GM19455 (cell line): Measurements from ENCODE around the gene B3GNT3.

Source experiments
- ATAC-seq: cut with Tn5 transposase; IDR thresholded peaks from one replicate; pipeline ENCODE4 v1.9.1; 2021; ENCODE audit not compliant: unreplicated experiment

Gene B3GNT3

GRCh38 chr19:17832443-17833208, 37.7 kb downstream of the B3GNT3 start:
- no peak for ATAC-seq

GRCh38 chr19:17834350-17835181, 39.6 kb downstream of the B3GNT3 start:
- ATAC-seq, result no peak

DNA sequence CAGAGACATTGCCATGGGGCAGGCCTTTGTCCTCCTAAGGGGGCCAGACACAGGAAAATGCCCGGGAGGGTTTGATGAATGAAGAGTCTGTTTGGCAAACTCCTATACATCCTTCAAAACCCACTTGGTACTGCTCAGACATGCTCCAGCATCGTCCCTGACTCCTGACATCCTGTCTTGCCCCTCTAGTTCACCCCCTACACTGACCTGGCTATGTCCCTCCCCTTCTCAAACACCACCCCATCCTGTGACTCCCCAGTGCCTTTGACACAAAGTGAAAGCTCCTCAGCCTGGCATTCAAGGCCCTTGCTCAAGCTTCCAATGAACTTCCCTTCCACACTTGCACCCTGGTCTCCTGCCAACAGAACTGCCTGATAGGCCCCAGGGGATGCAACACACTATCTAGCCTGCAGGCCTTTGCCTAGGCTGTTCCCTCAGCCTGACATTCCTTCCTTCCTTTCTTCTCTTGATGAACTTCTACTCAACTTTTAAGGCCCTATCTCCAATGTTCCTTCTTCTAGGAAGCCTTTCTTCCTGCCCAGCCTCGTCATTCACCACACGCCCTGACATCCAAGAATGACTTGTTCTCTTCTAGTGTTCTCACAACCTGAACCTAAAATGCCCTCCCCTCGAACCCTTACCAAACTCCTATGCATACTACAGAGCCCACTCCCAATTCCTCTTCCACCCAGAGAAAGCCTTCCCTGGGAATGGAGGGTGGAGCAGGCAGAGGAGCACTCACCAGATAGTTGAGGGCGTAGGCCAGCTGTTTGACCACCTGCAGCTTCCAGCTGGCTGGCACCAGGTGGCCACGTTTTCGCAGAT, 40.5 kb downstream of the B3GNT3 start:
- no peak for ATAC-seq

DNA sequence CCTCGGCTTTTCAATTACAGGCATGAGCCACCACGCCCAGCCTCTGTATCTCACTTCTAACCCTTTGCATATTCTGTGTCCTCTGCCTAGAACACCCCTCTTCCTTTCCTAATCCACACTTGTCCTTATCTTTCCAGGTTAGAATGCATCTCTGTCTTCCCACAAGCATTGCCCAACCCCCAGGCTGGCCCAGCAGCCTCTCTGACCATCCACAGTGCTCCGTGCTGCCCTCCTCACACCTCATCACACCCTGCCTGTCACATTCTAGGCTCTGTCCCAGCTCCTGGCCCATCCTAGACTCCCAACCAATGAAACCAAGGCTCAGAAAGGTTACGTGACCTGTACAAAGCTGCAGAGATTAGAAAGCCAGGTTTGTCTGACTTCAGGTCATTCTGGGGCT, 41.6 kb downstream of the B3GNT3 start:
- no peak for ATAC-seq

DNA sequence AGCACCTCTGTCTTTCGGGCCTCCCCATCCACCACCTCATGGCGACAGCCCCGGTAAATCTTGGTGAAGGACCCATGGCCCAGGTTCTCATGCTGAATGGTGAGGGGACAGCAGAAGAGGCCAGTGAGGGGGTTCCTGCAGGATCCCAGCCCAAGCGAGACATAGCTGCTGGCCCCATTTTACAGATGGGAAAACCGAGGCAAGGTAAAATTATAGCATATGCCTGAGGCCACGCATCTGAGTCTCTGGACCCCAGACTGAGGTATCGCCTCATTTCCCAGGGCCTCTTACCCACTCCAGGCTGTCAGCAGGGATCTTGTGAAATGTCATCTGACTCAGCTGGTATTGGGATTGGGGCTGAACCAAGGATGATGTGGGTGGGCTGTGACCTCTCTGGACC, 43.0 kb downstream of the B3GNT3 start:
- ATAC-seq, result no peak

GRCh38 chr19:17840019-17840418, 45.1 kb downstream of the B3GNT3 start:
- no peak for ATAC-seq

DNA sequence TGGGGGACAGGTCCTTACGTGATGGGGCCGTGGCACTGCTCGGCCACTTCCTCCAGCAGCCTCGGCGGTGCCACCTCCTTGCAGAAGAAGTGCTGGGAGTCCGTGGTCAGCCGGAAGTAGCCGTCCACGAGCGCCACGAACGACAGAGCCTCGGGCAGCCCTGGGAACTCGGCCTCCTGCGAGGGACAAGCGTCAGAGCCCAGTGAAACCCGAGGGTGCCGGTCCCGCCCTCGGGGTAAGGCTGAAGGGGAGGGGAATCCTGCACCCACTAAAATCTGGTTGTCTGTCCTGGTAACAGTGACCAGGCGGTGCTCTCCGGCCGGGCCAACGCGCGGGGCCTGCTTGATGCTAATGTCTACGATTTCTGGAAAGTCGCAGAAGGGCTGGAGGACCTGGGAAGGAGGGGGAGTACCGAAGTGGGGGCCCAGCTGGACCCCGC, 46.5 kb downstream of the B3GNT3 start:
- ATAC-seq, result no peak

GRCh38 chr19:17841810-17842662, 47.1 kb downstream of the B3GNT3 start:
- ATAC-seq, result no peak

DNA sequence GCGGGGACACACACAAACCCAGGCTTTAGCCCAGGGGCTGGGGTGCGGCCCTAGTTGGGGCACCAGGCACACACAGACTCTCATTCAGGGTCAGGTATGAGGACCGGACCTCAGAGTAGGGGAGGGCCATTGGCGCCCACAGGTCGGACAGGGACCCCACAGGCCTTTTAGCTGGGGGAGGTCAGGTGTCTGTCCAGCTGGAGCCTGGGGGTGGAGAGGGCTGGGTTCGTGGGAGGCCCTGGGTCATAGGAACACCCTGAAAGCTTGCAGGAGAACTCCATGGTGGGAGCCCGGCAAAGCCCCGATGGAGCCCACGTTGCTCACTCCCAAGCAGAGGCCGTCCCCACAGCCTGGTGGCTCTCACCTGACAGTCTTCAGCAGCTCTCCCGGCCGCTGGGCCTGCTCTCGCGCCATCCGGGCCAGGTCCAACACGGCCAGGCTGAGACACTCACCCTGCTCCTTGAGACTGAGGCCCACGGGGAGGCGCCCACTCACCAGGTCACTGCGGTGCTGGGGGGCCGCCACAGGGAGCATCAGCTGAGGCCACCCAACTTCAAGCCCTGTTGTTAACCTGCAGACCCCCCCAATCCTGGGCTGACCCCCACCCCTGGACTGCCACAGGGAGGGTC, 47.8 kb downstream of the B3GNT3 start:
- ATAC-seq, result no peak

DNA sequence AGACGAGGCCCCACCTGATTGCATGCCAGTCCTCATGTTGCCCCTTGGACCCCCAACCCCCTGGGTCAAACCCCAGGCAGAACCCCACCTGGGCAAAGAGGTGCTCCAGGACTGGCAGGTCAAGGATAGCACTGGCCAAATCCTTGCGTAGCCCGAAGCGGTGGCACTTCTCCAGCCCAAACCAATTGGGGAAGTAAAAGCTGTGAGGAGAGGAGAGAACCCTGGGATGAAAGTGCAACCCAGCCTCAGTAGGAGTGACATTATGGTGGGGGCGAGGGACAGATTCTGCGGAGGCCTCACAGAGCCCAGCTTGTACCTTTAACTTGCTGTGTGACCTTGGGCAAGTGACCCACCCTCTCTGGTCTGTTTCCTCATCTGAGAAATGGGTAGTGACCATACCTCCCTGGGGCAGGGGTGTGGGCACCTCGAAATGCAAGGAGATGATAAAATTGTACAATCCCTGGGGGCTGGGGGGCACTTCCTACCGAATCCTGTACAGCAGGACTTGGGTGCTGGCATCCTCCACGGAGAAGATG, 48.4 kb downstream of the B3GNT3 start:
- ATAC-seq, result no peak

- no peak for ATAC-seq
These were observed 49.1 kb downstream of the B3GNT3 start for GRCh38 chr19:17843908-17844490.

DNA sequence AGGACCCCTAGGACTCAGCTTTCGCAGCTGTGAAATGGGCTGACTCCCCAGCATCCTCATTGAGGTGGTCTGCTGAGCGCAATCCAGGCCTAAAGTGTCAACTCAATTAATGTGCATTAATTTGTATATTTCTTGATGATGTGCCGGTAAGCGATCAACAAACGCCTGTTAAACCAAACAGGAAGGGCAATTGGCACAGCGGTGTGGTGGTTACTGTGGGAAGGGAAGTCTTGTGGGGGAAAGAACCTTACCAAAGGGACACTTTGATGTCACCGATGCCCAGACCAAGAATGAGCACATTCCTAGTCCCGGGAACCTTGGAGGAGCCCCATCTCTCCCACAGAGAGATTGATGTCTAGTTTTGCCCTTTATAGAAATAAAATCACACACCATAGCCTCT, 51.2 kb downstream of the B3GNT3 start:
- ATAC-seq, result no peak

DNA sequence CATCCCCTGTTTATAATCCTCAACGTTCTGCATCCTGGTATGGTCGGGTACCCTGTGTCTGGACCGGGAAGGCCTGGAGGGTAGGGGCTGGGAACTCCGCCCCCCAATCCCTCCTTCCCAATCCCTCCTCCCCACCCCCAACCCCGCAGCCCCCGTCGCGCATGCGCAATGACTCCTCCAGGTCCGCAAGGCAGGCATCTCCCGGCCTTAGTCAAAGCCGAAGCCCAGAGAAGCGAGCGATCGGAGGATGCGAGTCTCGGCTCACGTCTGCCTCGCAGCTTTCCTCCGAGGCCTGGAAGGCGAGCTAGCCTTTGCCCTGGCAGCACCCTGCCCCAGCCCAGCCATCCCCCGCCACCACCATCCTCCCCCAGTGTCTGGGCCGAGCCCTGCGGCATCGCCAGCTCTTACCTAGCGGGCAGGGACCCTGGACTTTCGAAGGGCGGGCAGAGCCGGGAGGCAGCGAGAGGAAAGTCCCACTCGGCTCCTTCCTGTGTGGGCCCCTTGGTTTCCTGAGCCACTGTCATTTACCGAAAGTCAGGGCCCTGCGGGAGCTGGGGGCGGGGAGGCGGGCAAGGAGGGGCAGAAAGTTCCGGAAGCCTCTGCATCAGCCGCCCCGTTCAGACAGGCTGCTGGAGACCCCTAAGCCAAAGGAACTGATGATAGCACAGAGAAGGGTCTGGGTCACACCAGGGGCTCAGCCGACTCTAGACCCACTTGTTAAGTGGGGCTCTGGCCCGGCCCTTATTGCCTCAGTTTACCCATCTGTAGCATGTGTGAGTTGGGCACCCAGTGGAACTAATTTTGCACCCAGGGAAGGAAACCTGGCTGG, 52.8 kb downstream of the B3GNT3 start, which contains the start of gene JAK3:
Gene JAK3, minus strand, starts transcription at position 445 of the 829 bp plus-strand sequence. CDS start 3,565 bp downstream, outside the sequence.
- ATAC-seq, result peak; percentile 49

GRCh38 chr19:17848595-17849292, 53.8 kb downstream of the B3GNT3 start:
- no peak for ATAC-seq

GRCh38 chr19:17854061-17854460, 59.1 kb downstream of the B3GNT3 start:
- ATAC-seq, result no peak

GRCh38 chr19:17855280-17856152, 60.6 kb downstream of the B3GNT3 start:
- ATAC-seq, result no peak
